HepG2 (cell line): ENCODE data around the gene TAF6. TPM values are rescaled to one million over a fixed set of nuclear protein-coding genes. Genes with fewer than 3 reads are reported as not detected.

Experiments used
- FLYWCH1 ChIP-seq: sonication (generic); formaldehyde crosslinking; IDR thresholded peaks from 2 replicates; pipeline ENCODE4 v1.8.1; 2023; ENCODE audit warnings: mild to moderate bottlenecking, missing genetic modification reagents
- KLF9 ChIP-seq: IDR thresholded peaks from 2 replicates; pipeline ENCODE4 v1.6.1; 2016; ENCODE audit warnings: low read depth
- TEAD3 ChIP-seq: optimal IDR thresholded peaks from 2 replicates; pipeline ENCODE3; 2016; ENCODE audit warnings: borderline replicate concordance
- ZNF160 ChIP-seq: sonication (generic); formaldehyde crosslinking; IDR thresholded peaks from 2 replicates; pipeline ENCODE4 v1.8.0; 2022; ENCODE audit warnings: mild to moderate bottlenecking, inconsistent platforms, missing genetic modification reagents
- ZNF230 ChIP-seq: sonication (generic); formaldehyde crosslinking; IDR thresholded peaks from 2 replicates; pipeline ENCODE4 v1.4.0; 2020; ENCODE audit warnings: mild to moderate bottlenecking, missing genetic modification reagents
- ZNF292 ChIP-seq: sonication (generic); formaldehyde crosslinking; IDR thresholded peaks from 2 replicates; pipeline ENCODE4 v1.8.1; 2022; ENCODE audit warnings: mild to moderate bottlenecking, low read depth, missing genetic modification reagents, borderline replicate concordance
- ZNF3 ChIP-seq: IDR thresholded peaks from 2 replicates; pipeline ENCODE4 v1.7.0; 2017; ENCODE audit warnings: inconsistent platforms
- ZNF615 ChIP-seq: sonication (generic); formaldehyde crosslinking; IDR thresholded peaks from 2 replicates; pipeline ENCODE4 v1.5.0; 2020; ENCODE audit warnings: mild to moderate bottlenecking, missing genetic modification reagents, borderline replicate concordance
- ZNF670 ChIP-seq: sonication (generic); formaldehyde crosslinking; IDR thresholded peaks from 2 replicates; pipeline ENCODE4 v1.8.0; 2022; ENCODE audit warnings: mild to moderate bottlenecking, missing genetic modification reagents, borderline replicate concordance
- ZNF75D ChIP-seq: sonication (generic); formaldehyde crosslinking; IDR thresholded peaks from 2 replicates; pipeline ENCODE4 v1.8.1; 2023; ENCODE audit warnings: missing genetic modification reagents, mild to moderate bottlenecking, borderline replicate concordance
- polyA plus RNA-seq, 8 experiments: library from polyadenylated mRNA; depleted of rRNA in 3 of 8; stranded (reverse) in 7 of 8; unstranded in 1 of 8; fragments of >200 nt; fragmentation: Illumina TruSeq in 4 of 8; extraction: Trizol in 4 of 8; gene quantifications; 2 replicates each; pipeline versions ENCODE4 v1.2.1 to v1.2.3, GENCODE V29; 2011 to 2016; ENCODE audit warnings: low read depth in 4 of 8, missing spikeins in 1 of 8, mixed read lengths in 1 of 8; ENCODE audit not compliant: insufficient read depth in 1 of 8
- total RNA-seq, 5 experiments: library from RNA; depleted of rRNA; stranded (reverse); fragments of >200 nt; fragmentation: Illumina TruSeq; extraction: Trizol; gene quantifications; 2 replicates each; pipeline ENCODE4 v1.2.3, GENCODE V29; 2016; ENCODE audit warnings: low read depth in 1 of 5
- TF ChIP-seq, protein P1 (sequence below): sonication (generic); formaldehyde crosslinking; IDR thresholded peaks from 2 replicates; pipeline ENCODE4 v1.4.0; 2020; ENCODE audit warnings: missing genetic modification reagents, mild to moderate bottlenecking, borderline replicate concordance
- TF ChIP-seq, protein P2 (sequence below): IDR thresholded peaks from 2 replicates; pipeline ENCODE4 v1.6.1; 2016; ENCODE audit warnings: missing biosample characterization, missing genetic modification reagents, low read depth
- TF ChIP-seq, protein P3 (sequence below): sonication (generic); IDR thresholded peaks from 2 replicates; pipeline ENCODE4 v1.6.1; 2016; ENCODE audit warnings: low read depth, borderline replicate concordance
- TF ChIP-seq, protein P4 (sequence below): IDR thresholded peaks from 2 replicates; pipeline ENCODE4 v1.6.1; 2016; ENCODE audit warnings: mild to moderate bottlenecking, missing biosample characterization, missing genetic modification reagents
- TF ChIP-seq, protein P5 (sequence below): sonication (generic); formaldehyde crosslinking; IDR thresholded peaks from 2 replicates; pipeline ENCODE4 v1.4.0; 2020; ENCODE audit warnings: missing genetic modification reagents, mild to moderate bottlenecking, borderline replicate concordance
- TF ChIP-seq, protein P6 (sequence below): sonication (generic); formaldehyde crosslinking; IDR thresholded peaks from 2 replicates; pipeline ENCODE4 v1.8.1; 2023; ENCODE audit warnings: missing genetic modification reagents, inconsistent platforms, borderline replicate concordance

TAF6 gene
- total and polyA plus RNA-seq, 2 of the 13 experiments (the other 11 are each of a cell fraction or from before 2014, with no cell fraction given): 12.9 to 18.8 TPM

DNA sequence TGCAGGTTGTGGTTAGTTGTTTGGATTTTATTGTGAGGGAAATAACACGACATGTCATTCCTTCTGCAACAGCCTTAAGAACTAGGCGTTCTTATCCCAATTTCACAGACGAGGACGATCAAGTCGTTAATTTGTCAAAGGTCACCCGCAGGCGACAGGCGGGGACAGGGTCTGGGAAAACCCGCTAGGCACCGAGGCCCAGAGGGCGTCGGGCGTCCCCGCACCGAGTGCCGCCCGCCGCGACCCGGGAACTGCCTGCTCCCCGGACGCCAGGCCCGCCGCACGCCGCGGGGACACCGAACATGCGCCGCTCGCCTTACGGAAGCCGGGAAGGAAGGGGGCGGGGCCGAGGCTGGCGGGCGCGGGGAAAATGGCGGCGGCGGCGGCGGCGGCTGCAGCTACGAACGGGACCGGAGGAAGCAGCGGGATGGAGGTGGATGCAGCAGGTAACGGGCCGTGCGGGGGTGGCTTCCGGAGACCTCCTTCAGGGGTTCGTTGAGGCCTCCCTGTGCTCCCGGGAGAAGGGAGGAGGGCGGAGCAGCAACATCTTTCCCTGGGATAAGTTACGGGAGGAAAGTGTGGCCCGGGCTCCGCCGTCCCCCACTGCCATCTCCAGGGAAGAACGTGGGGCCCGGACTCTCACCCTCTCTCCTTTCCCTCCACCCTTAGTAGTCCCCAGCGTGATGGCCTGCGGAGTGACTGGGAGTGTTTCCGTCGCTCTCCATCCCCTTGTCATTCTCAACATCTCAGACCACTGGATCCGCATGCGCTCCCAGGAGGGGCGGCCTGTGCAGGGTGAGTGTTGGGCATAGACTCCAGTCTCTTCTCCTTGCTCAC lies 30.3 kb downstream of the TAF6 start, which contains the start of gene COPS6 (continued):
- TF ChIP-seq, protein P1, sequence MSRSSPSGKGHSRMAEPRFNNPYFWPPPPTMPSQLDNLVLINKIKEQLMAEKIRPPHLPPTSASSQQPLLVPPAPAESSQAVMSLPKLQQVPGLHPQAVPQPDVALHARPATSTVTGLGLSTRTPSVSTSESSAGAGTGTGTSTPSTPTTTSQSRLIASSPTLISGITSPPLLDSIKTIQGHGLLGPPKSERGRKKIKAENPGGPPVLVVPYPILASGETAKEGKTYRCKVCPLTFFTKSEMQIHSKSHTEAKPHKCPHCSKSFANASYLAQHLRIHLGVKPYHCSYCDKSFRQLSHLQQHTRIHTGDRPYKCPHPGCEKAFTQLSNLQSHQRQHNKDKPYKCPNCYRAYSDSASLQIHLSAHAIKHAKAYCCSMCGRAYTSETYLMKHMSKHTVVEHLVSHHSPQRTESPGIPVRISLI: peak; percentile 37; the same call in 1 of the 2 replicates
- peak; percentile 65 for TF ChIP-seq TEAD3 (CRISPR knock-in tag)
- TF ChIP-seq ZNF615 (CRISPR knock-in tag): peak; percentile 86
- TF ChIP-seq ZNF75D (CRISPR knock-in tag): peak; percentile 87; the same call in 1 of the 2 replicates
- TF ChIP-seq ZNF230 (CRISPR knock-in tag): peak; percentile 84; the same call in 1 of the 2 replicates
- TF ChIP-seq, protein P2, sequence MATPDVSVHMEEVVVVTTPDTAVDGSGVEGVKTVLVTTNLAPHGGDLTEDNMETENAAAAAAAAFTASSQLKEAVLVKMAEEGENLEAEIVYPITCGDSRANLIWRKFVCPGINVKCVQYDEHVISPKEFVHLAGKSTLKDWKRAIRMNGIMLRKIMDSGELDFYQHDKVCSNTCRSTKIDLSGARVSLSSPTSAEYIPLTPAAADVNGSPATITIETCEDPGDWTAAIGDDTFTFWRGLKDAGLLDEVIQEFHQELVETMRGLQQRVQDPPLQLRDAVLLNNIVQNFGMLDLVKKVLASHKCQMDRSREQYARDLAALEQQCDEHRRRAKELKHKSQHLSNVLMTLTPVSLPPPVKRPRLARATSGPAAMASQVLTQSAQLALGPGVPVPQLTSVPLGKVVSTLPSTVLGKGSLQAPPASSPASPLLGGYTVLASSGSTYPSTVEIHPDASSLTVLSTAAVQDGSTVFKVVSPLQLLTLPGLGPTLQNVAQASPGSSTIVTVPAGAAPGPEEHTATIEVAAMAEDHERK (CRISPR knock-in tag): peak; percentile 63
- peak; percentile 75; the same call in 1 of the 2 replicates for TF ChIP-seq ZNF160
- TF ChIP-seq, protein P3, sequence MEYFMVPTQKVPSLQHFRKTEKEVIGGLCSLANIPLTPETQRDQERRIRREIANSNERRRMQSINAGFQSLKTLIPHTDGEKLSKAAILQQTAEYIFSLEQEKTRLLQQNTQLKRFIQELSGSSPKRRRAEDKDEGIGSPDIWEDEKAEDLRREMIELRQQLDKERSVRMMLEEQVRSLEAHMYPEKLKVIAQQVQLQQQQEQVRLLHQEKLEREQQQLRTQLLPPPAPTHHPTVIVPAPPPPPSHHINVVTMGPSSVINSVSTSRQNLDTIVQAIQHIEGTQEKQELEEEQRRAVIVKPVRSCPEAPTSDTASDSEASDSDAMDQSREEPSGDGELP: no peak
- TF ChIP-seq, protein P4, sequence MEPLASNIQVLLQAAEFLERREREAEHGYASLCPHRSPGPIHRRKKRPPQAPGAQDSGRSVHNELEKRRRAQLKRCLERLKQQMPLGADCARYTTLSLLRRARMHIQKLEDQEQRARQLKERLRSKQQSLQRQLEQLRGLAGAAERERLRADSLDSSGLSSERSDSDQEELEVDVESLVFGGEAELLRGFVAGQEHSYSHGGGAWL (CRISPR knock-in tag): peak; percentile 88; the same call in 1 of the 2 replicates
- TF ChIP-seq, protein P5, sequence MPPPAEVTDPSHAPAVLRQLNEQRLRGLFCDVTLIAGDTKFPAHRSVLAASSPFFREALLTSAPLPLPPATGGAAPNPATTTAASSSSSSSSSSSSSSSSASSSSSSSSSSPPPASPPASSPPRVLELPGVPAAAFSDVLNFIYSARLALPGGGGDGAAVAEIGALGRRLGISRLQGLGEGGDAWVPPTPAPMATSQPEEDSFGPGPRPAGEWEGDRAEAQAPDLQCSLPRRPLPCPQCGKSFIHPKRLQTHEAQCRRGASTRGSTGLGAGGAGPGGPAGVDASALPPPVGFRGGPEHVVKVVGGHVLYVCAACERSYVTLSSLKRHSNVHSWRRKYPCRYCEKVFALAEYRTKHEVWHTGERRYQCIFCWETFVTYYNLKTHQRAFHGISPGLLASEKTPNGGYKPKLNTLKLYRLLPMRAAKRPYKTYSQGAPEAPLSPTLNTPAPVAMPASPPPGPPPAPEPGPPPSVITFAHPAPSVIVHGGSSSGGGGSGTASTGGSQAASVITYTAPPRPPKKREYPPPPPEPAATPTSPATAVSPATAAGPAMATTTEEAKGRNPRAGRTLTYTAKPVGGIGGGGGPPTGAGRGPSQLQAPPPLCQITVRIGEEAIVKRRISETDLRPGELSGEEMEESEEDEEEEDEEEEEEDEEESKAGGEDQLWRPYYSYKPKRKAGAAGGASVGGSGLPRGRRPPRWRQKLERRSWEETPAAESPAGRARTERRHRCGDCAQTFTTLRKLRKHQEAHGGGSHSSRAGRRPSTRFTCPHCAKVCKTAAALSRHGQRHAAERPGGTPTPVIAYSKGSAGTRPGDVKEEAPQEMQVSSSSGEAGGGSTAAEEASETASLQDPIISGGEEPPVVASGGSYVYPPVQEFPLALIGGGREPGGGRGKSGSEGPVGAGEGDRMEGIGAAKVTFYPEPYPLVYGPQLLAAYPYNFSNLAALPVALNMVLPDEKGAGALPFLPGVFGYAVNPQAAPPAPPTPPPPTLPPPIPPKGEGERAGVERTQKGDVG (CRISPR knock-in tag): no peak
- TF ChIP-seq ZNF670 (CRISPR knock-in tag): no peak
- TF ChIP-seq ZNF292 (CRISPR knock-in tag): no peak
- no peak for TF ChIP-seq KLF9 (CRISPR knock-in tag)
- no peak for TF ChIP-seq ZNF3
- TF ChIP-seq, protein P6, sequence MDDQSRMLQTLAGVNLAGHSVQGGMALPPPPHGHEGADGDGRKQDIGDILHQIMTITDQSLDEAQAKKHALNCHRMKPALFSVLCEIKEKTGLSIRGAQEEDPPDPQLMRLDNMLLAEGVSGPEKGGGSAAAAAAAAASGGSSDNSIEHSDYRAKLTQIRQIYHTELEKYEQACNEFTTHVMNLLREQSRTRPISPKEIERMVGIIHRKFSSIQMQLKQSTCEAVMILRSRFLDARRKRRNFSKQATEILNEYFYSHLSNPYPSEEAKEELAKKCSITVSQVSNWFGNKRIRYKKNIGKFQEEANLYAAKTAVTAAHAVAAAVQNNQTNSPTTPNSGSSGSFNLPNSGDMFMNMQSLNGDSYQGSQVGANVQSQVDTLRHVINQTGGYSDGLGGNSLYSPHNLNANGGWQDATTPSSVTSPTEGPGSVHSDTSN (CRISPR knock-in tag): no peak; the same call in 1 of the 2 replicates
- TF ChIP-seq FLYWCH1 (CRISPR knock-in tag): peak; percentile 85; the same call in 1 of the 2 replicates
